CD4-positive, alpha-beta T cell treated with Interleukin-10 for 1 hour (primary cell): ENCODE results near the gene INTS6.

ENCODE experiments used
- DNase-seq: peaks from one replicate; pipeline ENCODE4 v3.0.0-alpha.2; 2020

The INTS6 gene

GRCh38 chr13:51397262-51397941 lies 55.4 kb downstream of the INTS6 start:
- no peak for DNase-seq

DNA sequence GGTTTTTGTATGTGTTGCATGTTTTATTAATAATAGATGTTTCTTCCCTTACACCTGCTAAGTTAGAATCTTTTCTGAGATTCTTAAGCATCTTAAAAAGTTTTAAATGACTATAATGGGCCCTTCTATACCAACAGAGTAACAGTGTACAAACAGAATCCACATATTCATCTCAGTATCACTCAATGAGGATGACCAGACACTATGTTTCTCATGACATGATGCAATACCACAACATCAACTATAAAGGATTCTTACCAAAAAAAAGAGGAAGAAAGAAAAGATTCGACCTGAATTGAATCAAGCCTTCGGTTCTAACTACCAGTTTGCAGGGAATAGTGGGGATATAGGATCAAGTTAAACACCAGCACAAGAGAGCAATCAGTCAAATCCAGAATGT lies 56.5 kb downstream of the INTS6 start:
- no peak for DNase-seq

GRCh38 chr13:51394724-51395123 lies 58.1 kb downstream of the INTS6 start:
- no peak for DNase-seq

- DNase-seq = no peak
Observed at GRCh38 chr13:51385114-51385513, 67.7 kb downstream of the INTS6 start.

DNA sequence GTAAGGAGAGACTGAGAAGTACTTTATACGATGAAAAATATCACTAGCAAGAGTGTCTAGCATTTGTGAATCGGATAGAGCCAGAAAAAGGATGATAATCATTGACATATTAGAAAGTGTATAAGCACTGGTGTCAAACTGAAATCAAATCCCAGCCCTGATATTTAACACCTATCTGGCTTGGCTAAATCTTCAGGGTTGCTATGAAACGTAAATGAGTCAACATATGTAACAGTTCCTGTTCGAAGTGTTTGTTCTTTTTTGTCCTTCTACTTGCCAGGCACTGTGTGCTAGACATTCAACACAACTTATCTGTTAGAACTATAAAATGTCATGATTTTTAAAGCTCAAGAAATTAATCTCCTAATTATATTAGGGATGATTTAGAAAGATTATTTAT lies 72.6 kb downstream of the INTS6 start:
- no peak for DNase-seq

DNA sequence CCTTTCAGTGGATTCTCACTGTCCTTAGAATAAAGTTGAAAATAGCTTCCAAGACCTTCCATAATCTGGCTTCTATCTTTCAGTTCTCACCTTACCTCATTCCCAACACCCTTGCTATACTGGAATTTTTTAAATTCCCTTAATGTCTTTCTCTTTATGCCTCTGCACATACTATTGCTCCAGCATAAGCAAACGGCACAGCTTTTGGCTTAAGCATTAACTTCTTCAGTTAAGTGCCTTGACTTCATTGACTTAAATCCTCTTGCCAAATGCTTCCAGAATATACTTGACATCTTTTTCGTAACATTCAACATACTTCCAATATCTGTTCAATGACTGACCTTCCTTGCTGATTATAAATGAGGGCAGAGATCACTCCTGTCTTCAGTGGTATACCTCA lies 79.4 kb downstream of the INTS6 start:
- no peak for DNase-seq

DNA sequence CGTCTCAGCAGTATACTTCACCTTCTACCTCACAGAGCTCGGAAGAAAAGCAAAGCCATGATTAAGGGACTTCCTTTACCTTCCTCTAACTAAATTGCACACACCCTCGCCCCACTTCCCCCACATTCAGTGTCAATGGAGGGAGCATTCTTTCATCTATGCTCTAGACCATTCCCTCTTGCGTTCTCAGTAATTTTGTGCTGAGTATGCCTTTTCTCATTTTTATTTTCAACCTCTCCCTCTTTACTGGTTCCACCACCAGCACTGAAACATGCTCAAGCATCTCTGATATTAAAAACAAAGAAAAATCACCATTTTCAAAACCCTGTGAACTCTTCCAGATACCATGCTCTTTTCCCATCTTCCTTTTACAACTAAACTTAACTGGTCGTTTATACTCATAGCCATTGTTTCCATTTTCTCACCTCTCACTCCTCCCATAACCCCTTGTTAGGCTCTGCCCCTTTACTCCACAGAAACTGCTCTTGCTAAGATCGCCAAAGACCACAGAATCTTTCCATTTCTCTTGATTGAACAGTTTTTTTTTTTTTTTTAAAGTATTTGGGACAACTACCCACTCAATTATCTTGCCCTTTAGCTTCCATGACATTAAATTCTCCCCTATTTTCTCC lies 81.0 kb downstream of the INTS6 start:
- DNase-seq = no peak

GRCh38 chr13:51370811-51371210 lies 82.0 kb downstream of the INTS6 start:
- no peak for DNase-seq

GRCh38 chr13:51370116-51370515 lies 82.7 kb downstream of the INTS6 start:
- no peak for DNase-seq

GRCh38 chr13:51364404-51365008 lies 88.3 kb downstream of the INTS6 start:
- no peak for DNase-seq

DNA sequence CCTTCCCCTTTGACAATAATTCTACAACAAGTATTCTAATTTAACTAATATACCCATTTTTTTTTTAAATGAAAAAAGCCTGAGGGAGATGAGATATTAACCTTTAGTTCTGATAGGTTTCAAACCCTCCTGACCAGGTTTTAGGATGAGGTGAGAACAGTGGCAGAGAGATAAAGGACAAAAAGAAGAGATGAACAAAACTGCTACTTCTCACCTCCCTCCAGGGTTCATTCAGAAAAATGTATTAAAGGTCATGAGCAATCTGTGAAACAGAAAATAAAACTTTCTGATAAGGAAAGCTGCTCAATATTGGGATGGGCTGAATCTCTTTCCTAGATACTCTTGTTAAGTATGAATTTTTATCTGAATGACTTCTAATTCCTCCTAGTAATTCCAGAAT lies 89.2 kb downstream of the INTS6 start:
- DNase-seq = no peak

- DNase-seq = no peak
Observed at GRCh38 chr13:51361106-51361505, 91.7 kb downstream of the INTS6 start.

GRCh38 chr13:51360489-51360888 lies 92.3 kb downstream of the INTS6 start:
- no peak for DNase-seq

GRCh38 chr13:51359352-51359751 lies 93.5 kb downstream of the INTS6 start:
- no peak for DNase-seq

DNA sequence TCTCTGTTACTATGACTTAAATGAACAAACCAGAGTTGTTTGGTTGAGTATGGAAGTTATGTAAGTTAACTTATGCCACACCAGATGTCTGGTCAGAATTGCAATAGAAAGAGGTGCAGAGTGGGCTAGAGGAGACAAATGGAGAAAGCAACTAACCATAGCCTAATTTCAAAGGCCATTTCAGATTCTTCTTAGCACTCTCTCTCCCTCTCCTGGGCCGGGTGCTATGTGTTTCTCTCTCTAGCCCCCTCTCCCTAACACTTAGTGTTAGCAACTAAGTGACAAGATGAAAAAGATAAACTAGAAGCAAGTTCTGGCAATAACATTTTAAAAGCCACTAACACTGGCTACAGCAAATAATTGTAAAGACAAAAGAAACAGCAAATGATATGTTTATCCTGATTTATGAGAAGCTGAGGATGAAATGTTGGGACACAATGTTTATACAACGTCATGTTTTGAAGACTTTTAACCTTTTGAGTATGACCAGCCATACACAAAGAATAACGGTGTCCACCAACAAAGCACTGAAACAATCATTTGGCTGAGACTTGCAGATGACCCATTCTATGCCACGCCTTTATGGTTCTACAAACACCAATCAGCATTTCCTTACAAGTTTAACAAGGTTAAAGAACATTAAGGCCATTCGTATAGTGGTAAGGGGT lies 94.8 kb downstream of the INTS6 start:
- DNase-seq = no peak

DNA sequence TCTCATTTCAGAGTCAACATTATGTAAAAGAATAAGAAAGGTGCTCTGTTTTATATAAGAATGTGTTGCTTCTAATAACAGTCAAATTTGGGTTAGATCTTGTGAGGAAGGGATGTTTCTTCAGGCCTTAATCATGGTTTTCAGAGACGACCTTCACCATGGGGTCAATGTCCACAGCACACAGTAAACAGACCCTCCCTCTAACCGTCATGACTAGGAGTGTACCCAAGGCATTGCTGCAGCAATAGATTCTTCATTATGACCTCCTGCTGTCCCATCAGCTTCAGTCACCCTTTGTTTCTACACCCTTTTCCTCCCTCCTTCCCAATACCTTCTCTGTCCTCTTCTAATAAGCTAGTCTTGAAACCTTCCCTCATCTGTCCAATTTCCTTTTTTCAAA lies 97.6 kb downstream of the INTS6 start:
- DNase-seq = no peak

DNA sequence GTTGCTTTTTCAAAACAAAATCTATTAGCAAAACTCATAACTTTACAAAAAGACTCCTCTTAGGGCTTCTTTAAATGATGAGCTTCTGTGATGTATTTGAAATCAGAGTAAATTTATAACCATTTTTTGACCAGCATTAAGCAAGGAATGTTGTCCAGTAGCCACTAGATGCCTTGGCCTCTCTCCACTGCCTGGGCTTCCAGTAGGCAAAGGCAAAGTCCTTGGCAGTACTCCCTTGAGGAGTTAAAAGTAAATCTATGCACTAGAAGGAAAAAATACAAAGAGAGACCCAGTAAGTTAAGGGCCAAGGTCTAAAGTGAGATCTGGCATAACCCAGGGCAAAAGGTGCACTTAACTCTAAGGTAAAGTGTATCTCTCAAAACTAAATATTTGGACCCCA lies 103.8 kb downstream of the INTS6 start:
- no peak for DNase-seq

GRCh38 chr13:51348069-51348967 lies 104.5 kb downstream of the INTS6 start:
- no peak for DNase-seq

DNA sequence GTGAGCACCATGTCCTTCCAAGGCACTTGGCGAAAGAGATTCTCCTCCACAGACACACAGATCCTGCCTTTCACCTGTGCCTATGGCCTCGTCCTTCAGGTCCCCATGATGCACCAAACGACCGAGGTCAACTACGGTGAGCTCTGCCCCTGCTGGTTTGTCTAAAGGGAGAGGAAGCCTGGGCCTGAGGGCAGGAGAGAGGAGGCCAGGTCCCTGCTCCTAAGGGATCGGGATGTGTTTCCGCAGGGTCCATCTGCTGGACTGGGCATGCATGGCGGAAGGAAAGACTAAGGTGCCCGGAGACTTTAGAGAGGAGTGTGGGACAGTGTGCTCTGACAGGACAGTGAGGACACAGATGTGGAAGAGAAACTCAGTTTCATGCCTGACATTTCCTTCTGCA lies 105.7 kb downstream of the INTS6 start:
- no peak for DNase-seq

DNA sequence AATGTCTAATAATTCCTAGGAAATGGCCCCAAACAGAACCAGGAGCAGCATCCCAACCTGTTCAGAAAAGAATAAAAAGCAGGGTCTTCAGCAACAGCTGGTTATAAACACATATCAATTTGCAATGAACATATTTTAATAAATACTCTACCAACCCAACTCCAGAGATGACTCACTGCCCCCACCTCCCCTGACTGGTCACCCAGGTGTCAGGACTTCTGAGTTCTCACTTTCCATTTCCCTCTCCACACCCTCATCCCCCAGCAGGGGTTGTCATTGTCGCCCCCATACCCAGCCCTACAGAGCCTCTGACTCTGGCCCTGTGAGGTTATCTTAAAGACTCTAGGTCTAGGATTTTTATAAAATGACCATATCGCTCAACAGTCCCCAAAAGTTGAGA lies 106.4 kb downstream of the INTS6 start:
- no peak for DNase-seq

DNA sequence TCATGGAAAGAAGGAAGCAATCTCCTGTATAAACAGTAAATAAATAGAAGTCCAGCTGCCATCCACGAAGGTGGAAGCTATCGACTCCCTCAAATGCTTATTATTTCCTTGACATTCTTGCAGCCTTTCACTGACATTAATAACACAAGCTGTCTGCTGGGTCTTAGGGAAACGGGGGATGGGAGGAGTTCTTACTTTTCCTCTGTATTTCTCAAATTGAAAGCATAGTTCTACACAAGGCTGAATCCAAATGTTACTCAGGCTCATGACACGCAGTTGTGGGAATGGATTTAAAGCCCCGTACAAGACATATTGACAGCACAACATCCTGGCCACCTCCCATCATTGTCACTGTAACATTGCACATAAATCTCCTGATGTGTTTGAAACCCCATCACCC lies 109.4 kb downstream of the INTS6 start:
- no peak for DNase-seq

DNA sequence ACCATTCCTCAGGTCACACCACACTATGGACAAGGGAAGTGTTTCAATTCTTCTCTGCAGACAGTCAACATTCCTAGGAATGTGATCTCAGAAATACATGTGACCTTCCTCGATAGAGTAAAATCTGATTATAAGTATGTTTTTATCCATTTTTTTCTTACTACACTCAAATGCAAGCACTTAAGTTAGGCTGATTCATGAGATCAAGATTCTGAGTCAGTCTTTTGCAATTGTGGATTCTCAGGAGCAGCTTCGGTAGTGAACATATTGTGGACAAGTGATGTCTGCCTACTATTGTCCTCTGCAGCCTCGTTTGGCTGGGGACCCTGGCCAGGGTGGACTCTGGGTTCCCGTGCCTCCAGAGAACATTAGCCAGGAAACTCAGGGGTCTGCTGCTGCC lies 110.1 kb downstream of the INTS6 start:
- no peak for DNase-seq

GRCh38 chr13:51341791-51342190 lies 111.0 kb downstream of the INTS6 start:
- DNase-seq = no peak
